ENCODE data around the gene MYLK3.
"Not testable (repeated sequence)": the region's sequence is repeated elsewhere in the genome, so short reads cannot be mapped to it uniquely, and the experiment has no call there.

The MYLK3 gene

DNA sequence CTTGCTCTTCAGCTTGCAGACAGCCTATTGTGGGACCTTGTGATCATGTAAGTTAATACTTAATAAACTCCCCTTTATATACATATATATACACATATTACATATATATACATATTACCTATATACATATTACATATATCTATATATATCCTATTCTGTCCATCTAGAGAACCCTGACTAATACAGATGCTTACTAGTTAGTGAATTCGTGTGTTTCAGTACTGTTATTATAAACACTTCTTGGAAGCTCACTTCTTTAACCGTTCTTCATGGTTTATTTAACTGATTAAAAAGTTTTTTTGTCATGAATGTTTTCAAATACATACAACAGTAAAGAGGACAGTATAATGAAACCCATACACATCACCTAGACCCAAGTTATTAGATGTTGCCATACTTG is 46.1 kb downstream of the MYLK3 start:
- no peak for DNase-seq
- intact Hi-C loops (cut with DNase I), result no loop called here

DNA sequence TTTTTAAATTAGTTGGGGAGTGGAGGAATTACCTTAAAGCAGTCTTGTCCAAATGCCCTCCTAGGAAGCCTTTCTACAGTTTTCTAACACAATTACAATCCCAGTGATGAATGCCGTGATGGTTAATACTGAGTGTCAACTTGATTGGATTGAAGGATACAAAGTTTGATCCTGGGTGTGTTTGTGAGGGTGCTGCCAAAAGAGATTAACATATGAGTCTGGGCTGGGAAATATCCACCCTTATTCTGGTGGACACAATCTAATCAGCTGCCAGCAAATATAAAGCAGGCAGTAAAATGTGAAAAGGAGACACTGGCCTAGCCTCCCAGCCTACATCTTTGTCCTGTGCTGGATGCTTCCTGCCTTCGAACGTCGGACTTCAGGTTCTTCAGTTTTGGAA is 46.5 kb downstream of the MYLK3 start:
- no peak for DNase-seq
- intact Hi-C loops (cut with DNase I), result no loop called here

DNA sequence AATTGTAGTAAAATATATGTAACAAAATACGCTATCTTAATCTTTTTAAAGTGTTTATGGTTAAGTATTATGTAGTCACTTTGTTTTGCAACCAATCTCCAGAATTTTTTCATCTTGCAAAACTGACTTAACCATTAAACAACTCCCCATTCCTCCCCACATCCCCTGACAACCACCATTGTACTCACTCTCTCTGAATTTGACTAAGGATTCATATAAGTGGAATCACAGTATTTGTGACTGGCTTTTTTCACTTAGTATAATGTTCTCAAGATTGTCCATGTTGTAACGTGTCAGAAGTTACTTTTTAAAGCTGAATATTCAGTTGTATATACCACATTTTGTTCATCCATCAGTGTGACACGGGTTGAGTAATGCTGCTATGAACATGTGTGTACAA is 48.1 kb downstream of the MYLK3 start:
- intact Hi-C loops (cut with DNase I), result no loop called here

DNA sequence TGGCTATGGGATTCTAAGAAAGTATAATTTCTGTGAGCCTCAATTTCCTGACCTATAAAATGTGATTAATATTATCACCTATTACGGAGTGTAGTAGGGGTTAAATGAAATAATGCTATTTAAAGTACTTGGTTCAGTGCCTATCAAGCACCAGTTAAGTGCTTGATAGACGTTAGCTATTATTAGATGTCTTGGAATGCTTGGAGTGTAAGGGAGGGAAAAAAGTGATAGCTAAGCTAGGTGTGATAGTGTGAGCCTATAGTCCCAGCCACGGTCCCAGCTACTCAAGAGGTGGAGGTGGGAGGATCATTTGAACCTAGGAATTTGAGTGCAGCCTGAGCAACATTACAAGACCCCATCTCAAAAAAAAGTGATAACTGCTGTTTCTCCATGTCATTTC is 51.2 kb downstream of the MYLK3 start:
- intact Hi-C loops (cut with DNase I), result loop anchor here (10.0 kb wide), 1 partner anchor 108 kb away; no protein-coding TSS in a partner anchor
- no peak for DNase-seq

More for the DNA sequence above, 48.1 kb downstream of the MYLK3 start:
- DNase-seq, result no peak

DNA sequence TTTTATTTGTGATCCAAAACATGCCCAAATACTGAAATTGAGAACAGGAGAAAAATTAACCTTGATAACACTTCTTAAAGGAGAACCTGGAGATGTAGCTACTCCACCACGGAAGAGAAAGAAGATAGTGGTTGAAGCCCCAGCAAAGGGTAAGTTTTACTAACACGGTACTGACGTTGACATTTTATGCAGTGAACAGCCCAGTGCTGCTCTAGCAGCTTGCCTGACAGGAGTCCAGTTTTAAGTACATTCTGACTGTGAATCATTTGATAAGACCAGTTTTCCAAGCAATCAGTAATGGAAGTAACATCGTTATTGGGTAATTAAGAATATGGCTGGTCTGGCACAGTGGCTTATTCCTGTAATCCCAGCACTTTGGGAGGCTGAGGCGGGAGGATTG is 52.2 kb downstream of the MYLK3 start:
- DNase-seq, result no peak
- intact Hi-C loops (cut with DNase I), result loop anchor here (10.0 kb wide), 1 partner anchor 109 kb away; no protein-coding TSS in a partner anchor

DNA sequence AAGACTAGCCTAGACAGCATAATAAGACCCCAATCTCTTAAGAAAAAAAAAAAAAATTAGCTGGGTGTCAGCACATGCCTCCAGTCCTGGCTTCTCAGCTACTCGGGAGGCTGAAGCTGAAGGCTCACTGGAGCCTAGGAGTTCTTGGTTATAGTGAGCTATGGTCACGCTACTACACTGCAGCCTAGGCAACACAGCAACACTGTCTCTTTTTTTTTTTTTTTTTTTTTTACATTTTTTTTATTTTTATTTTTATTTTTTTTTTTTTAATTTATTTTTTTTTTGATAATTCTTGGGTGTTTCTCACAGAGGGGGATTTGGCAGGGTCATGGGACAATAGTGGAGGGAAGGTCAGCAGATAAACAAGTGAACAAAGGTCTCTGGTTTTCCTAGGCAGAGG is 54.5 kb downstream of the MYLK3 start:
- intact Hi-C loops (cut with DNase I), result loop anchor here (10.0 kb wide), 1 partner anchor 111 kb away; no protein-coding TSS in a partner anchor
- DNase-seq, result no peak

DNA sequence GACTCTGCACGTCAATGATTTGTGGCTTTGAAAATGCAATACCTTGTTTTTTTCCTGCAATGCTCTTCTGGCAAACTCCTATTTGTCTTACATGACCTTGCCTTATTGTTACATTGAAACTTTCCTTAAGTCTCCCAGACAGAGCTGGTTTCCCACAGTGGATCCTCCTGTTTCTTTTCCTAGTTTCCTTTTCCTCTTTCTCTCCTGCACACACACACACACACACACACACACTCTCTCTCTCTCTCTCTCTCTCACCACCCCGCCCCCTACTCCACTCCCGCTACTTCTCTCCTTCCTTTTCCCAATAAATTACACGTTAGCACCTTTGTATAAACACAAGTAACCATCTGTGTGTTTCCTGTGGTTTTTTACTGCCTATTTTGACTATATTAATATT is 56.4 kb downstream of the MYLK3 start:
- intact Hi-C loops (cut with DNase I), result loop anchor here (10.0 kb wide), 1 partner anchor 113 kb away; no protein-coding TSS in a partner anchor
- no peak for DNase-seq

DNA sequence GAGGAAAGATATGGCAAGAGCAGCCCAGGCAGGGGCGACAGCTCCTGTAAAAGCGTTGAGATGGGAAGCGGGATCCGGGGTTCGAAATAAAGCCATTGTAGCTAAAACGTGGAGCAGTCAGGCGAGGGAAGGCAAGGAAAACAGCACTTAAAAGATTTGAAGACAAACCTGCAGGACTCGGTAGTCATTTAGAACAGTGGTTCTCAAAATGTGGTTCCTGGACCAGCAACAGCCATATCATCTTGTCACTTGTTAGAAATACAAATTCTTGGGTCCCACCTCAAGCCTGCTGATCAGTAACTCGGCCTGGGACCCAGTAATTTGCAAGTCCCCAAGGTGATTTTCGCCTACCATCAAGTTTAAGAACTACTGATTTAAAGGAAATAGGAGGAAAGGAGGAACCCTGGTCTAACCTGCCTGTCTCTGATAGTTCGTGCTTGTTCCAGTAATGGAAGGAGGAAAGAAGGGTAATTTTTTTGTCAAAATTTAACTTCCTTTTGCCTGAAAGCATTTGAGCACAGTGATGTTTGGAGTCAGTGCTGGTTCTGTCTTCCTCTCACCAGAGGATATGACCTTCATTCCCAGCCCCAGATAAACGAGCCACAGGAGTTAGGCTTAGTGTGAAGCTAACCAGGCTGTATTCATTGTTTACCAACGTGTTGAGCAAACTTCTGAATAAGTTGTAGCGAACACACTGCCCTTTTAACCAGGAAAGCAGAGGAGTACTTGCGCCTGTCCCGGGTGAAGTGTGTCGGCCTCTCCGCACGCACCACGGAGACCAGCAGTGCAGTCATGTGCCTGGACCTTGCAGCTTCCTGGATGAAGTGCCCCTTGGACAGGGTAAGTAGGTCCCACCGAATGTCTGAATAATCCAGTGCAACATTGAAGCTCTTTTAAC is 57.6 kb downstream of the MYLK3 start:
- intact Hi-C loops (cut with DNase I), result loop anchor here (10.0 kb wide), 1 partner anchor 114 kb away; no protein-coding TSS in a partner anchor
- DNase-seq, result no peak

DNA sequence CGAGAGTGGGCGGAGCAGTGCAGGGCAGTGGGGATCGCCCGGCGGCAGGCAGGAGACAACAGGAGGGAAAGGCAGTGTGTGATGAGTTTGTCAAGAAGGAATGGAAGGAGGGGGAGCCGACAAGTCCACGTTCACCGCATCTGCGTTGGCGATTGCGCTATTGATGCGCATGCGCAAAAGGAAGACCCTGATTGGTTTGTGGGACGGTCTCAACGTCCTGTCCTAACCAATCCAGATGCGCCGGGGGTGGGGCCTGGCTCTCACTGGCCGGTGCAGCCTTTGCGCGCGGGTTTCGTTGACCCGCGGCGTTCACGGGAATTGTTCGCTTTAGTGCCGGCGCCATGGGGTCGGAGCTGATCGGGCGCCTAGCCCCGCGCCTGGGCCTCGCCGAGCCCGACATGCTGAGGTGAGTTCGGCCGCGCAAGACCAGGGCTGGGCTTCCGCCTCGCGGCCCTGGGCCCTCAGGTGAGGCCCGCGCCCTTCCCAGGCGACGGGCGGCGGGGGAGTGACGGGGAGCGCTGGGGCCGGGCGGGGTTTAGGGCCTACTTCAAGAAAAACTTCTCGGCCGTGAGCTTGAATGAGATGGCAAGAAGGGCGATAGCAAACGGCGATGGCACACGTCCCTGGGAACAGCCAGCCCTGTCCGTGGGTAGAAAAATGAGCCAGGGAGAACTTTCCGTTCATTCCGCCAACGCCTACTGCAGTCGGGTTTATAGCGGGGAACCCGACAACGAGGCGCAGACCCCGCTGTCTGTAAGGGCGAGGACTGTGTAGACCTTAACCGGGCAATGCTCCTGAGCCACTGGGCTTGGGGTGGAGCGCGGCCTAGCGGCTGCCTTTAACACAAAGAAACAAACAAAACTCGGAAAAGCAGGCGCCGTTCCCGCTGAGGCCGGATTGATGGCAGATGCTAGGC is 58.5 kb downstream of the MYLK3 start, which contains the start of gene ORC6:
TSS of gene ORC6 (plus strand) at position 295 of the 916 bp plus-strand sequence. CDS start at position 342, 47 bp downstream.
- DNase-seq, result peak; percentile 97 to 100 (median 99)
- intact Hi-C loops (cut with DNase I), result loop anchor here (2.0 to 10.0 kb wide), 2 partner anchors 115 to 141 kb away; partner anchors contain the start of gene C16orf87

DNA sequence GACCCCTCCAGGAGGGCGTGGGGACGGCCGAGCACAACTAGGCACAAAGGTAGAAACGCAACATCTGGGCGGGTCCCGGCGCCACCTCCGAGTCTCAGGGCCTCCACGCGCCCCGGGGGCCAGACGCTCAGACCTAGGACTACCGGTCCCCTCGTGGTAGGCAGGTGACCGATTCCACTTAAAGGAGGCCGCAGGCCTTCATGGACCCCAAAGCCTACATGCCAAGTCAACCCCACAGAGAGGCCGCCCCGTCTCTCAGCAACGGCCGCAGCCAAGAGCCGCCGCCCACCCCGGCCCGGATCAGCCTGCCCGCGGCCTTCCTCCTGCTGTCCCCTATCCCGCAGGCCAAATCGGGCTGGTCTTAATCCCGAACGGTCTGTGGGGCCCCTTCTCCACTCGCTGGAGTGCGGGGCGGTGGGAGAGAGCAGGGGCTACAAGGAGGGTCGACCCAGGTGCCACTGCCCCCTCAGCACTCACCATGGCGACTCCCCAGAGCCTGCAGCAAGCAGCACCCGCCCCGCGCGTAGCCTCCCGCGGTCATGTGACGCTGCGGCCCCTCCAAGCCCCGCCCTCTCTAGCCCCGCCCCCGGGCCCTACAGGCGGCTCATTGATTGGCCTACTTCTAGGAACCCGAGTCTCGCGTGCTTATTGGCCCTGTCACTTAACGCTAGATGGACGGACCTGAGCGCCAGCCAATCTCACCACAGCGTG is 59.3 kb downstream of the MYLK3 start, which contains the start of gene VPS35:
TSS of gene VPS35 (minus strand) at position 525 of the 711 bp plus-strand sequence. CDS start at position 480, 45 bp downstream.
- intact Hi-C loops (cut with DNase I), result loop anchor here (2.0 kb wide), 1 partner anchor 142 kb away; the partner anchor contains the start of gene C16orf87
- DNase-seq, result peak; percentile 99 to 100 (median 100)

DNA sequence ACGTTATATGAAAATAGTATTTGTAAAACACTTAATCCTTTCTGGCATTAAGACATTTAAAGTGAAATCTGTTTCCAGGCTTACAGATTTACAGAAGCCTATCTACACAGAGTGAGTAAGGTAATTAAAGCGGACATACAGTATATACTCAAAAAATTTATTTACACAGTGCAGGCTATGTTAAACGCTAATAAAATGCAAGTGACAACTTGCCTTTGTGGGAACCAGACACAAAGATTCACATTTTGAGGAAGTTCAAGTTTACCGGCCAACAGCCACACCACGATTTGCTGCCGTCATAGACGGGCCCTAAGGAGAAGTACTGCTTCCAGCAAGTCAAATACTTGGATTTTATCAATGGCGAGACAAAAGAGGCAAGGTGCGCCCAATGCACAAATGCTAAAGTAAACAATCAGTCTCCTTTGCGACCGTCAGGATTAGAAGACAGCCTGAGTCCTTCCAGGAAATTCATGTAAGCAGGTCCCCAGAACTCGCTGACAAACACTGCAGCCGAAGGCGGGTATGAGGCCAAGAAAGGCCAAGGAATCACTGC is 60.0 kb downstream of the MYLK3 start:
- DNase-seq, result peak in 23 of 42 donors; percentile 14 to 60 (median 31)
- intact Hi-C loops (cut with DNase I), result loop anchor here (2.0 kb wide), 1 partner anchor 143 kb away; the partner anchor contains the start of gene C16orf87

DNA sequence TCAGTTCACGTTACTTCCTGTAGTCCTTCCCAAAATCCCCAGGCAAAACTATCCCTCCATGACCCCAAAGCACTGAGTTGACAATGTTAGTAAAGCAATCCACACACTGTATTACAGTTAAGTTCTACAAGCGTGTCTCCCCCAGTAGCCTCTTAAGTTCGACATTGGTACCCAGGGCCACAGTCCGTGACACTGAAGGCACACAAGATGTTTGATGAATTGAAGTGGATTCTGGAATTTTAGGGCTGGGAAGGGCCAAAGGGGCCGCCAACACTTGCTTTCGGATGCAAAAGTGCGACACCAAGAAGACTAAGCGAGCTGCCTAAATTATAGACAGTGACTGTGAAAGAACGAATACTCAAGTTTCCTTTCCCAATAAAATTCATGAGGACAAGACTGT is 60.7 kb downstream of the MYLK3 start:
- DNase-seq, result no peak
- intact Hi-C loops (cut with DNase I), result no loop called here

DNA sequence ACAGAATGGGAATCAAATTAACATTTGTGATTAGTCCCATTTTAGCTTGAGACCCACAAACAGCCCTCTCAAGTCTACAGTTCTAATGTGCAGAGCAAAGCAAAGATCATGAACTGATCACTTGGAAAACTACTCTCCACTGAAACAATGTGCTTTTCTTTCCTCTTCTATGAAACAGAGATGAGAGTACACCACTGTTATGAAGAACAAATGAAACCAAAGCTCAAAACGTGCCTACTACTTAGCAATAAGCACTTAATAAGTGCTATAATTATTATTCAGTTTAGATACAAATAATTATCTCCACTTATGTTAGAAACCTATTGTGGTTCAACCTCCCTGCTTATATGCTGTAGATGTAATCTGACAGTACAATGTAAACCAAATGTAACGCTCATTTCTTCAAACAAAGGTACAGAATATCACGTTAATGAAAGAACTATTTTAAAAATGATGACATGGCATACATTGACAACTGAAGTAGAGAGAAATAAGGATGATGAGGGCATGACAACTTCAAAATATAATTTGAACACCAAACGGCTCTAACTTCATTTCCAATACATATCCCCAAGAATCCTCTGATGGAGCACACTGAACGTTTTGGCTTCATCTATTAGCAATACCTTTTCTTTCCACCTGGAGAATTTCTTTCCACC is 61.2 kb downstream of the MYLK3 start:
- intact Hi-C loops (cut with DNase I), result no loop called here
- no peak for DNase-seq

DNA sequence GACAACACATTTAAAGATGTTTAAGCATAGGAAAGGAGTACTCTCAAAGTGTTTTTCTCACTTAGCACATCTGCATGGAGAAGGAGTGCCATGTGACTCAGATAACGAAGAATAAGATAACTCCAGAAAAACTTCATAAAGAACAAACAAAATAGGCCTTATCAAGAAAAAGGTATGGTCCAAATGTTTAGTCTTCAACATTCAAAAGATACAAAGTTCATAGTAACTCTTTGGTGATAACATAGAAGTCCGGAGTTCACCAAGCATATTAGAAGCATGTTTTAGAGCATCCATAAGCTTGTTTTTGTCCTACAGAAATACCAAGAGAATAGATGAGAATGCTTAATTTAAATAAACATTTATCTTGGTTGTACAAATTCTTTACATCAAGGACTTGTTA is 66.3 kb downstream of the MYLK3 start:
- DNase-seq; intact Hi-C loops (cut with DNase I): not testable (repeated sequence)

DNA sequence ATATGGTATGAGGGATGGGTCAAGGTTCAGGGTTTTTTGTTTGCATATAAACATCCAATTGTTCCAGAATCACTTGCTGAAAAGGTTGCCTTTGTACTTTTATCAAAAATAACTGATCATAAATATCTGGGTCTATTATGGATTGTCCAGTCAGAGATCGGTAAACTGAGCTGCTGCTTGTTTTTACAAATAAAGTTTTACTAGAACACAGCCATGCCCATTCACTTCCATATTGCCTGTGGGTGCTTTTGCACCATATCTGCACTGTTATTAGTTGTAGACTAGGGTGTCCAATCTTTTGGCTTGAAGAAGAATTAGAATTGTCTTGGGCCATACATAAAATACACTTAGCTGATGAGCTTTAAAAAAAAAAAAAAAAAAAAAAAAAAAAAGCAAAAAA is 70.2 kb downstream of the MYLK3 start:
- intact Hi-C loops (cut with DNase I); DNase-seq: not testable (repeated sequence)

DNA sequence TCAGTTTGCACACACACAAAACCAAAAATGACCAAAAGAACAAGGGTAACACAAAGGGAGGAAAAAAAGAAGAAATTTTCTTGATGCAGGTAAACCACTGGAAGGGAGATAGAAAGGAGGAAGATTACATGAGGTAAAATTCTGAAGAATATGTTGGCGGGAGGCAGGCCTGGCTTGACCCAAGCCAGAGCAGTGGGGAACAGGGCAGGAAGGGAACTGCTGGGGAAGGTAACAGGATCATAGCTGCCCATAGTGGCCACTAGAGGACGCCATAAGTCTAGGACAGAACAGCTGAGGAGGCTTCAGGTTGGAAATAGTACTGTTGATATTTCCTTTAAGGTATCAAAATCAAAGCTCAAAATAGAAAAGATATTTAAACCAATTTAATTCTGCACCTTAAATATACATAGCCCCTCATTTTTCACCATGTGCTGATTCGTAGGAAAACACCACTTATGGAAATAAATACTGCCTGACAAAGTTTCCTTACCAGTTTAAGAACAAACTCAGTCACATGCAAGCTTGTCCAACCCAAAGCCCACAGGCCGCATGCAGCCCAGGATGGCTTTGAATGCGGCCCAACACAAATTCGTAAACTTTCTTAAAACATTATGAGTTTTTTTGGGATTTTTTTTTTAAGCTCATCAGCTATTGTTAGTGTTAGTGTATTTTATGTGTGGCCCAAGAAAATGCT is 74.7 kb downstream of the MYLK3 start:
- peak in 34 of 42 donors; percentile 13 to 76 (median 40) for DNase-seq
- intact Hi-C loops (cut with DNase I), result no loop called here

DNA sequence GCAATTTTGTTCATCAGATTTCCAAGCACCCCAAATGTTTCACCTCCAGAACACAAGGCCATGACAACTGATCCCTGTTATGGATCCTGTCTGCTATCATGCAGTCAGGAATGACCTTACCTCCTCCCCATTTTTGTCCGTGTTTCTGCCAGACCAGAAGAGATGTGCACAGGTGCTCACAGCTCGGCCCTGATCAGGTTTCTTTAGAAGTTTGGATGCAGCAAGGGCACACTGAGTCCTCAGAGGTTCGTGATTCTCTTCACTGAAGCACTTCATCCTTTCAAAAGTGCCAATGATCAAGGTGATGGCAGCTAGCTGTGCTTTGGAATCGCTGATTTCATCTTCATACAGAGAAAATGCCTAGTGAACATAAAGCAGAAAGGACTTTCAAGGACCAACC is 86.0 kb downstream of the MYLK3 start:
- intact Hi-C loops (cut with DNase I), result no loop called here
- no peak for DNase-seq
